Peyer's patch (tissue), 4 donors: Measurements from ENCODE around the gene YJU2. TPM values are rescaled to one million over a fixed set of nuclear protein-coding genes. Genes with fewer than 3 reads are reported as not detected.
A peak's percentile ranks its signal among the peaks of the same experiment; 100 is the strongest.
"Not testable (repeated sequence)": the region's sequence is repeated elsewhere in the genome, so short reads cannot be mapped to it uniquely, and the experiment has no call there.

Experiments
- DNase-seq, 3 donors: peaks; one replicate each; pipeline ENCODE4 v3.0.0-alpha.2; 2017 to 2019
- H3K27ac ChIP-seq, 4 donors: fragments of 200-600 bp; sonication (generic); one replicate each; pipeline ENCODE4 v1.5.1; 2016 to 2019
- H3K27me3 ChIP-seq, 2 donors: fragments of 200-600 bp; sonication (generic); one replicate each; pipeline ENCODE4 v1.5.1; 2019
- H3K36me3 ChIP-seq, 3 donors: fragments of 200-600 bp; sonication (generic); one replicate each; pipeline ENCODE4 v1.5.1; 2016 to 2019
- H3K4me1 ChIP-seq, 4 donors: fragments of 200-600 bp; sonication (generic); one replicate each; pipeline ENCODE4 v1.5.1; 2016 to 2019
- H3K4me3 ChIP-seq, 4 donors: fragments of 200-600 bp; sonication (generic); 1 replicate in 3 of 4; 2 replicates in 1 of 4; pipeline ENCODE4 v1.5.1; 2016 to 2019; ENCODE audit warnings: mild to moderate bottlenecking in 1 of 4
- H3K9me3 ChIP-seq, 4 donors: fragments of 200-600 bp; sonication (generic); one replicate each; pipeline ENCODE4 v1.5.1; 2016 to 2019; ENCODE audit warnings: mild to moderate bottlenecking in 1 of 4
- CTCF ChIP-seq, 6 experiments: fragments of 450-650 bp in 4 of 6; fragments of 200-600 bp in 2 of 6; sonication (generic) in 1 of 6; IDR thresholded peaks; one replicate each; pipeline ENCODE4 v1.5.1; 2017 to 2019; ENCODE audit warnings: antibody characterized with exemption in 6 of 6, mild to moderate bottlenecking in 3 of 6, moderate library complexity in 1 of 6
- POLR2A ChIP-seq, 2 donors: fragments of 450-650 bp; IDR thresholded peaks; one replicate each; pipeline ENCODE4 v1.5.1; 2017; ENCODE audit warnings: antibody characterized with exemption in 2 of 2, mild to moderate bottlenecking in 2 of 2, moderate library complexity in 2 of 2
- total RNA-seq, 4 donors: library from RNA; depleted of rRNA; stranded (reverse); fragments of >200 nt; gene quantifications; one replicate each; pipeline ENCODE4 v1.1.0, GENCODE V29; 2016

The YJU2 gene
- total RNA-seq, 4 donors from 2014 or later = 8.9 to 33.8 (median 24.1) TPM

GRCh38 chr19:4224470-4224869, 22.4 kb upstream of the YJU2 start:
- H3K27ac ChIP-seq = no peak overlapping the region
- H3K4me1 ChIP-seq = peaks cover 0 to 7% (median 0%) of the 10 kb centered on the region in 4 donors
- no peaks in the 10 kb centered on the region for H3K36me3 ChIP-seq
- H3K4me3 ChIP-seq = no peak overlapping the region
- no peaks in the 10 kb centered on the region for H3K9me3 ChIP-seq
- DNase-seq = no peak
- TF ChIP-seq POLR2A (IDR thresholded peaks at IDR 0.05) (no peak), CTCF (IDR thresholded peaks at IDR 0.05) (no peak)
- H3K27me3 ChIP-seq = no peaks in the 10 kb centered on the region

- H3K4me3 ChIP-seq = no peak overlapping the region
- no peak overlapping the region for H3K27ac ChIP-seq
- H3K36me3 ChIP-seq = no peaks in the 10 kb centered on the region
- DNase-seq = no peak
- TF ChIP-seq POLR2A (IDR thresholded peaks at IDR 0.05) = no peak
- no peak for TF ChIP-seq CTCF (IDR thresholded peaks at IDR 0.05)
- peaks cover 0 to 8% (median 0%) of the 10 kb centered on the region in 4 donors for H3K4me1 ChIP-seq
- H3K27me3 ChIP-seq = no peaks in the 10 kb centered on the region
- no peaks in the 10 kb centered on the region for H3K9me3 ChIP-seq
Measured at GRCh38 chr19:4225885-4226284, 21.0 kb upstream of the YJU2 start.

GRCh38 chr19:4227771-4228170, 19.1 kb upstream of the YJU2 start:
- no peak overlapping the region for H3K4me3 ChIP-seq
- H3K4me1 ChIP-seq = peaks cover 0 to 8% (median 0%) of the 10 kb centered on the region in 4 donors
- no peaks in the 10 kb centered on the region for H3K27me3 ChIP-seq
- no peaks in the 10 kb centered on the region for H3K36me3 ChIP-seq
- no peak for TF ChIP-seq CTCF (IDR thresholded peaks at IDR 0.05)
- no peak for TF ChIP-seq POLR2A (IDR thresholded peaks at IDR 0.05)
- DNase-seq = no peak
- no peaks in the 10 kb centered on the region for H3K9me3 ChIP-seq
- no peak overlapping the region for H3K27ac ChIP-seq

GRCh38 chr19:4228765-4229178, 18.1 kb upstream of the YJU2 start:
- H3K27me3 ChIP-seq = no peaks in the 10 kb centered on the region

GRCh38 chr19:4229179-4229931, 17.5 kb upstream of the YJU2 start, which contains the start of gene EBI3:
Gene EBI3 (plus strand): TSS chr19:4229523. CDS start chr19:4229551, 28 bp downstream.
- H3K4me3 ChIP-seq = no peak within 1 kb of the TSS
- TF ChIP-seq CTCF (IDR thresholded peaks at IDR 0.05) (no peak), POLR2A (IDR thresholded peaks at IDR 0.05) (no peak)
- no peaks in the 10 kb centered on the region for H3K36me3 ChIP-seq
- peaks cover 0 to 8% (median 0%) of the 10 kb centered on the region in 4 donors for H3K4me1 ChIP-seq
- no peaks in the 10 kb centered on the region for H3K9me3 ChIP-seq
- peak within 1 kb of the TSS in 1 of 4 donors; percentile 42 for H3K27ac ChIP-seq
- DNase-seq = peak in 1 of 3 donors; percentile 37
- H3K27me3 ChIP-seq = no peaks in the 10 kb centered on the region

More at GRCh38 chr19:4228765-4229178, 18.1 kb upstream of the YJU2 start:
- no peak for DNase-seq
- peaks cover 0 to 8% (median 0%) of the 10 kb centered on the region in 4 donors for H3K4me1 ChIP-seq
- H3K27ac ChIP-seq = peak overlapping the region in 1 of 4 donors; percentile 42
- TF ChIP-seq CTCF (IDR thresholded peaks at IDR 0.05) = no peak
- H3K4me3 ChIP-seq = no peak overlapping the region
- H3K36me3 ChIP-seq = no peaks in the 10 kb centered on the region
- no peaks in the 10 kb centered on the region for H3K9me3 ChIP-seq

GRCh38 chr19:4230237-4230636, 16.6 kb upstream of the YJU2 start:
- H3K27ac ChIP-seq, H3K9me3 ChIP-seq, H3K36me3 ChIP-seq, H3K27me3 ChIP-seq, H3K4me1 ChIP-seq, H3K4me3 ChIP-seq, DNase-seq: not testable (repeated sequence)

GRCh38 chr19:4231521-4231920, 15.4 kb upstream of the YJU2 start:
- DNase-seq, H3K27ac ChIP-seq, H3K9me3 ChIP-seq, H3K4me3 ChIP-seq, H3K36me3 ChIP-seq, H3K27me3 ChIP-seq, H3K4me1 ChIP-seq: not testable (repeated sequence)

- not testable (repeated sequence) for H3K36me3 ChIP-seq, H3K27ac ChIP-seq, H3K9me3 ChIP-seq, H3K4me1 ChIP-seq, DNase-seq, H3K4me3 ChIP-seq, H3K27me3 ChIP-seq
Measured at GRCh38 chr19:4232139-4232538, 14.7 kb upstream of the YJU2 start.
